ENCODE data around the gene STRBP. TPM values are rescaled to one million over a fixed set of nuclear protein-coding genes. Genes with fewer than 3 reads are reported as not detected.

Gene STRBP
- total and polyA plus RNA-seq, 3 donors from 2014 or later = 47.8 to 102 (median 66.5) TPM

DNA sequence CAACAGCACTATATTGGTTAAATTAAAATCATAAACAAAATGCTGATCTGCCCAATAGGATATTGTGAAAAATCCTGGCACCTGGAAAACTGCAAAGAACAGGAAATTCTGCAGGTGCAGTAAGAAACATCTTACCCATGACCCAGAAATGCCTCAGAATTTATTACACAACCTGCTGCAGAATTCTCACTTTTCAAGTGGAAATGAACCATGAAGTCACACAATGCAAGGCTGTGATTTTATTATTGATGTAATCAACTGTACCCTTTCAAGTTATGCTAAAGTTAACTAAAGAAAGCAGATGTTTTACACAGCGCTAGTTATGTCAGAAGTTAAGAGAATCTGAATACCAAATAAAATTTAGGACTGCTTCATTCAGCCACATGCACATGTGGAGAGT lies 6.0 kb downstream of the STRBP start:
- TF ChIP-seq POLR2A (IDR thresholded peaks at IDR 0.05) = no peak
- TF ChIP-seq, protein P1, sequence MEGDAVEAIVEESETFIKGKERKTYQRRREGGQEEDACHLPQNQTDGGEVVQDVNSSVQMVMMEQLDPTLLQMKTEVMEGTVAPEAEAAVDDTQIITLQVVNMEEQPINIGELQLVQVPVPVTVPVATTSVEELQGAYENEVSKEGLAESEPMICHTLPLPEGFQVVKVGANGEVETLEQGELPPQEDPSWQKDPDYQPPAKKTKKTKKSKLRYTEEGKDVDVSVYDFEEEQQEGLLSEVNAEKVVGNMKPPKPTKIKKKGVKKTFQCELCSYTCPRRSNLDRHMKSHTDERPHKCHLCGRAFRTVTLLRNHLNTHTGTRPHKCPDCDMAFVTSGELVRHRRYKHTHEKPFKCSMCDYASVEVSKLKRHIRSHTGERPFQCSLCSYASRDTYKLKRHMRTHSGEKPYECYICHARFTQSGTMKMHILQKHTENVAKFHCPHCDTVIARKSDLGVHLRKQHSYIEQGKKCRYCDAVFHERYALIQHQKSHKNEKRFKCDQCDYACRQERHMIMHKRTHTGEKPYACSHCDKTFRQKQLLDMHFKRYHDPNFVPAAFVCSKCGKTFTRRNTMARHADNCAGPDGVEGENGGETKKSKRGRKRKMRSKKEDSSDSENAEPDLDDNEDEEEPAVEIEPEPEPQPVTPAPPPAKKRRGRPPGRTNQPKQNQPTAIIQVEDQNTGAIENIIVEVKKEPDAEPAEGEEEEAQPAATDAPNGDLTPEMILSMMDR (IDR thresholded peaks at IDR 0.05) = no peak
- Histone ChIP-seq H3K27ac (no peak overlapping the region), H3K36me3 (ENCODE audit: low read depth, missing control alignments) (no peaks in the 10 kb centered on the region), H3K4me1 (peaks cover 1% of the 10 kb centered on the region), H3K4me3 (no peak overlapping the region), H3K9me3 (no peaks in the 10 kb centered on the region), H3K27me3 (no peaks in the 10 kb centered on the region)
- intact Hi-C loops (cut with DNase I; ENCODE audit: low total_unique reads) = no loop called here
- 93 to 100% methylated on average over 1 of the region's 1 CpG for WGBS, 2 donors
- DNase-seq = no peak

- H3K36me3 ChIP-seq (ENCODE audit: low read depth, missing control alignments) = no peaks in the 10 kb centered on the region
- H3K4me3 ChIP-seq = no peak overlapping the region
- intact Hi-C loops (cut with DNase I; ENCODE audit: low total_unique reads) = no loop called here
- 67 to 75% methylated on average over 3 of the region's 3 CpGs for WGBS, 2 donors
- DNase-seq = no peak
- H3K4me1 ChIP-seq = no peaks in the 10 kb centered on the region
- H3K27me3 ChIP-seq = no peaks in the 10 kb centered on the region
- H3K27ac ChIP-seq = no peak overlapping the region
- TF ChIP-seq POLR2A (IDR thresholded peaks at IDR 0.05) = no peak
- TF ChIP-seq, protein P1 (IDR thresholded peaks at IDR 0.05) = no peak
- H3K9me3 ChIP-seq = no peaks in the 10 kb centered on the region
Observed at GRCh38 chr9:123261006-123261677, 7.2 kb downstream of the STRBP start.

DNA sequence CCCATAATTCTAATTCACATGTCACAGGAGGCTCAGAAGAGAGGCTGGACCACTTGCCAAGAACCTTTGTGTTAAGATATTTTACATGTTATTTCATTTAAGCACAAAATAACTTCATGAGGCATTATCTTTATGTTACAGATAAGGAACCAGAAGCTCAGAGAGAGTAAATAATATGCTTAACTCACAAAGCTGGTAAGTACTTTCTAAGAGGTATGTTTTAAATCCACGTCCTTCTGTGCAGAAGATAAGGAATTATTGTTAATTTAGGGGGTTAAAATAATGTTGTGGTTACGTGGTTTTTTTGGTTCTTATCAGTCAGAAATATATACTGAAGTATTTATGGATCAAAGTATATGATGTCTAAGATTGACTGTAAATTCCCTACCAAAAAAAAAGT lies 8.0 kb downstream of the STRBP start:
- TF ChIP-seq, protein P1 (IDR thresholded peaks at IDR 0.05) = no peak
- no peak for TF ChIP-seq POLR2A (IDR thresholded peaks at IDR 0.05)

DNA sequence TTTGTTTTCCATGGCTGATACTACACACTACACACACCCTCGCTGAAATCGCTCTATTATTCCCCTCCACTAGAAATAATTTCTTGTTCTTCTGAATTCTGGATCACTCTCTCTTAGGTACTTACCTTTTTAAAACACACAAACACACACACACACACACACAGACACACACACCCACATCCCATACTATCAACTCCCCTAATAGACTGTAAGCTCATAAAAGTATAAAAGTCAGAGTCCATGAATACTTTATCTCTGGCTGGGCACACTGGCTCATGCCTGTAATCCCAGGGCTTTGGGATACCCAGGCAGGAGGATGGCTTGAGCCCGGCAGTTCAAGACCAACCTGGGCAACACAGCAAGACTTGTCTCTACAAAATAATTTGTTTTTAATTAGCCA lies 11.1 kb downstream of the STRBP start:
- intact Hi-C loops (cut with DNase I; ENCODE audit: low total_unique reads) = no loop called here
- no peak for TF ChIP-seq POLR2A (IDR thresholded peaks at IDR 0.05)
- Histone ChIP-seq H3K4me1 (no peaks in the 10 kb centered on the region), H3K27ac (no peak overlapping the region), H3K36me3 (ENCODE audit: low read depth, missing control alignments) (no peaks in the 10 kb centered on the region), H3K9me3 (no peaks in the 10 kb centered on the region), H3K4me3 (no peak overlapping the region), H3K27me3 (no peaks in the 10 kb centered on the region)
- WGBS, 2 donors = 90 to 98% methylated on average over 3 of the region's 3 CpGs
- DNase-seq = no peak

More for the DNA sequence above, 8.0 kb downstream of the STRBP start:
- H3K36me3 ChIP-seq (ENCODE audit: low read depth, missing control alignments) = no peaks in the 10 kb centered on the region
- DNase-seq = no peak
- intact Hi-C loops (cut with DNase I; ENCODE audit: low total_unique reads) = no loop called here
- no peaks in the 10 kb centered on the region for H3K9me3 ChIP-seq
- no peaks in the 10 kb centered on the region for H3K27me3 ChIP-seq
- no peaks in the 10 kb centered on the region for H3K4me1 ChIP-seq
- no peak overlapping the region for H3K4me3 ChIP-seq
- no peak overlapping the region for H3K27ac ChIP-seq
- 65 to 72% methylated on average over 2 of the region's 2 CpGs for WGBS, 2 donors

DNA sequence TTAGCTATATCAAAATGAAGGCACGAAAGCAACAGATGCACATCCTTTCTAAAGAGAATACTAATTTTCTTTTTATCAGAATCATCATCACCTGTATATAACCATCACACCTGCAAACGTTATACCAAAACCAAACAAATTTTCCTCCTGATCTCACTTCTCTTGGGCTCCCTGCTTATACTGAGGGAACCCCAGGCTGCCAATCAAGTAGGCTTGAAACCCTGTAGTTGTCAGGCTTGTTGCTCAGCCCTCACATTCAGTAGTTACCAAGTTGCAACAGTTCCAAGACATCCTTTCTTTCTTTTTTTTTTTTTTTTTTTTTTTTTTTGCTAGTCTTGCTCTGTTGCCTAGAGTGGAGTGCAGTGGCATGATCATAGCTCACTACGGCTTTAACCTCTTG lies 12.7 kb downstream of the STRBP start:
- H3K27ac ChIP-seq = no peak overlapping the region
- H3K9me3 ChIP-seq = no peaks in the 10 kb centered on the region
- H3K4me3 ChIP-seq = no peak overlapping the region
- no peaks in the 10 kb centered on the region for H3K27me3 ChIP-seq
- no peak for DNase-seq
- H3K4me1 ChIP-seq = no peaks in the 10 kb centered on the region
- H3K36me3 ChIP-seq (ENCODE audit: low read depth, missing control alignments) = no peaks in the 10 kb centered on the region
- 84 to 94% methylated on average over 3 of the region's 3 CpGs for WGBS, 2 donors
- TF ChIP-seq POLR2A (IDR thresholded peaks at IDR 0.05) = no peak
- TF ChIP-seq, protein P1 (IDR thresholded peaks at IDR 0.05) = no peak
- intact Hi-C loops (cut with DNase I; ENCODE audit: low total_unique reads) = no loop called here

Measured in testis (tissue), 3 donors.